ENCODE data around the gene FANCD2. TPM values are rescaled to one million over a fixed set of nuclear protein-coding genes. Genes with fewer than 3 reads are reported as not detected.
"Not testable (repeated sequence)": the region's sequence is repeated elsewhere in the genome, so short reads cannot be mapped to it uniquely, and the experiment has no call there.

FANCD2 gene
- total RNA-seq, 4 donors from 2014 or later = 4.9 to 23.2 (median 10.5) TPM

- Histone ChIP-seq H3K27me3 (no peaks in the 10 kb centered on the region), H3K27ac (no peak overlapping the region), H3K36me3 (peaks cover 5% of the 10 kb centered on the region), H3K4me3 (peak overlapping the region; percentile 98), H3K4me1 (peaks cover 29% of the 10 kb centered on the region), H3K9me3 (no peaks in the 10 kb centered on the region)
- no peak for DNase-seq (ENCODE audit: low spot score in 2 of 2)
- TF ChIP-seq EP300 (IDR thresholded peaks at IDR 0.05) (no peak), POLR2AphosphoS5 (IDR thresholded peaks at IDR 0.05) (no peak), CTCF (IDR thresholded peaks at IDR 0.05) (no peak)
- 82% methylated on average over 4 of the region's 4 CpGs for WGBS
These were observed 90.7 kb downstream of the FANCD2 start for GRCh38 chr3:10116928-10117327.

- no peaks in the 10 kb centered on the region for H3K27me3 ChIP-seq
- peaks cover 29% of the 10 kb centered on the region for H3K4me1 ChIP-seq
- TF ChIP-seq EP300 (IDR thresholded peaks at IDR 0.05) (no peak), CTCF (IDR thresholded peaks at IDR 0.05) (no peak), POLR2AphosphoS5 (IDR thresholded peaks at IDR 0.05) (no peak), POLR2A (IDR thresholded peaks at IDR 0.05) (no peak)
- no peaks in the 10 kb centered on the region for H3K9me3 ChIP-seq
- no peak overlapping the region for H3K27ac ChIP-seq
- no peak for DNase-seq (ENCODE audit: low spot score in 2 of 2)
- 77% methylated on average over 4 of the region's 4 CpGs for WGBS
- peaks cover 5% of the 10 kb centered on the region for H3K36me3 ChIP-seq
- no peak overlapping the region for H3K4me3 ChIP-seq
These were observed 93.1 kb downstream of the FANCD2 start for GRCh38 chr3:10119376-10119775.

- WGBS = 89% methylated on average over 2 of the region's 2 CpGs
- TF ChIP-seq EP300 (IDR thresholded peaks at IDR 0.05) (no peak), CTCF (IDR thresholded peaks at IDR 0.05) (no peak), POLR2A (IDR thresholded peaks at IDR 0.05) (no peak), POLR2AphosphoS5 (IDR thresholded peaks at IDR 0.05) (no peak)
These were observed 94.8 kb downstream of the FANCD2 start for GRCh38 chr3:10121064-10121463.

GRCh38 chr3:10122724-10123123, 96.5 kb downstream of the FANCD2 start:
- DNase-seq (ENCODE audit: low spot score in 2 of 2) = no peak
- WGBS = 89% methylated on average over 4 of the region's 4 CpGs
- H3K27ac ChIP-seq = no peak overlapping the region
- no peak overlapping the region for H3K4me3 ChIP-seq
- no peaks in the 10 kb centered on the region for H3K9me3 ChIP-seq
- TF ChIP-seq POLR2A (IDR thresholded peaks at IDR 0.05) (no peak), POLR2AphosphoS5 (IDR thresholded peaks at IDR 0.05) (no peak), EP300 (IDR thresholded peaks at IDR 0.05) (no peak), CTCF (IDR thresholded peaks at IDR 0.05) (no peak)
- no peaks in the 10 kb centered on the region for H3K27me3 ChIP-seq
- peaks cover 6% of the 10 kb centered on the region for H3K4me1 ChIP-seq
- H3K36me3 ChIP-seq = peaks cover 33% of the 10 kb centered on the region

More at GRCh38 chr3:10121064-10121463, 94.8 kb downstream of the FANCD2 start:
- Histone ChIP-seq H3K27ac (no peak overlapping the region), H3K4me3 (no peak overlapping the region), H3K27me3 (no peaks in the 10 kb centered on the region), H3K4me1 (peaks cover 21% of the 10 kb centered on the region), H3K36me3 (peaks cover 16% of the 10 kb centered on the region), H3K9me3 (no peaks in the 10 kb centered on the region)
- DNase-seq (ENCODE audit: low spot score in 2 of 2) = no peak

- H3K27me3 ChIP-seq; H3K4me1 ChIP-seq; H3K27ac ChIP-seq; H3K4me3 ChIP-seq; H3K9me3 ChIP-seq; DNase-seq (ENCODE audit: low spot score in 2 of 2); H3K36me3 ChIP-seq: not testable (repeated sequence)
- 96% methylated on average over 9 of the region's 9 CpGs for WGBS
These were observed 109.6 kb downstream of the FANCD2 start for GRCh38 chr3:10135872-10136271.

GRCh38 chr3:10136426-10137005, 110.3 kb downstream of the FANCD2 start:
- TF ChIP-seq POLR2A (IDR thresholded peaks at IDR 0.05) (no peak), POLR2AphosphoS5 (IDR thresholded peaks at IDR 0.05) (no peak), CTCF (IDR thresholded peaks at IDR 0.05) (no peak), EP300 (IDR thresholded peaks at IDR 0.05) (no peak)

More at GRCh38 chr3:10136426-10137005, 110.3 kb downstream of the FANCD2 start:
- H3K36me3 ChIP-seq = no peaks in the 10 kb centered on the region
- 87% methylated on average over 18 of the region's 25 CpGs for WGBS
- H3K27me3 ChIP-seq = no peaks in the 10 kb centered on the region
- no peak overlapping the region for H3K4me3 ChIP-seq
- no peaks in the 10 kb centered on the region for H3K9me3 ChIP-seq
- H3K27ac ChIP-seq = no peak overlapping the region
- H3K4me1 ChIP-seq = no peaks in the 10 kb centered on the region
- no peak for DNase-seq (ENCODE audit: low spot score in 2 of 2)

Data from suprapubic skin (tissue), 4 donors.